Endothelial cell of umbilical vein (primary cell): ENCODE data around the gene SCGB3A1. TPM values are rescaled to one million over a fixed set of nuclear protein-coding genes. Genes with fewer than 3 reads are reported as not detected.

Experiments
- BruUV-seq: library from RNA; stranded (reverse); fragments of 400-500 nt; replicated peaks from 2 replicates; lab custom pipeline; 2021; lab: Mats Ljungman, UMichigan
- CTCF ChIA-PET: fragments of 300-600, 350-600 bp; sonication (Branson Sonifier 250); formaldehyde crosslinking; loops from one replicate; lab custom pipeline; 2021; ENCODE audit warnings: antibody characterized with exemption, inconsistent platforms; lab: Charles Lee
- POLR2A ChIA-PET: fragments of 300-600, 350-600 bp; sonication (Branson Sonifier 250); formaldehyde crosslinking; loops from one replicate; lab custom pipeline; 2021; ENCODE audit warnings: antibody characterized with exemption, inconsistent platforms; lab: Charles Lee
- DNase-seq: peaks from one replicate; pipeline ENCODE4 v3.0.0-alpha.2; 2011; ENCODE audit warnings: low read depth, low spot score
- FAIRE-seq: peaks from 2 replicates; lab custom pipeline; 2011; peaks lifted over from hg19 to GRCh38; lab: Jason Lieb, UNC
- H2AFZ ChIP-seq: 2 replicates; pipeline ENCODE4 v1.6.0; 2012; ENCODE audit warnings: low read depth, low read length, control low read depth, inconsistent platforms
- H3K27ac ChIP-seq: 2 replicates; pipeline ENCODE4 v1.5.1; 2011; ENCODE audit warnings: low read depth, mild to moderate bottlenecking, control low read depth, low read length, moderate library complexity; ENCODE audit not compliant: insufficient read depth
- H3K27me3 ChIP-seq, 2 experiments: 2 replicates each; pipeline versions ENCODE4 v1.6.0 to v1.6.1; 2011; ENCODE audit warnings: low read length in 2 of 2, mixed read lengths in 1 of 2; ENCODE audit not compliant: control insufficient read depth in 2 of 2, insufficient read depth in 2 of 2
- H3K36me3 ChIP-seq, 2 experiments: 2 replicates in 1 of 2; 3 replicates in 1 of 2; pipeline ENCODE4 v1.5.1; 2011; ENCODE audit warnings: low read length in 2 of 2, mild to moderate bottlenecking in 1 of 2, moderate library complexity in 1 of 2; ENCODE audit not compliant: control insufficient read depth in 2 of 2, insufficient read depth in 2 of 2; ENCODE audit errors: extremely low read depth in 1 of 2
- H3K4me1 ChIP-seq: 3 replicates; pipeline ENCODE4 v1.5.1; 2011; ENCODE audit warnings: mild to moderate bottlenecking, low read length; ENCODE audit not compliant: control insufficient read depth, insufficient read depth; ENCODE audit errors: extremely low read depth
- H3K4me2 ChIP-seq: 2 replicates; pipeline ENCODE4 v1.6.1; 2011; ENCODE audit warnings: low read length, control low read depth, mixed read lengths; ENCODE audit not compliant: insufficient read depth
- H3K4me3 ChIP-seq, 3 experiments: fragments of 200-600 bp in 1 of 3; sonication (generic), shearing (Covaris generic) in 1 of 3; replicated peaks in 1 of 3; 2 replicates each; pipeline ENCODE4 v1.5.1; 2011 to 2016; ENCODE audit warnings: control low read depth in 3 of 3, low read length in 3 of 3, mild to moderate bottlenecking in 2 of 3, inconsistent platforms in 1 of 3, low read depth in 1 of 3, moderate library complexity in 1 of 3; ENCODE audit not compliant: insufficient read depth in 1 of 3
- H3K79me2 ChIP-seq: 2 replicates; pipeline ENCODE4 v1.6.0; 2012; ENCODE audit warnings: low read length, inconsistent platforms; ENCODE audit not compliant: control insufficient read depth, insufficient read depth
- H3K9ac ChIP-seq: replicated peaks from 2 replicates; pipeline ENCODE3; 2011; ENCODE audit warnings: low read length, control low read depth; ENCODE audit not compliant: insufficient read depth; ENCODE audit errors: extremely low read depth
- H3K9me1 ChIP-seq: replicated peaks from 3 replicates; pipeline ENCODE4 v1.6.0; 2011; ENCODE audit warnings: mild to moderate bottlenecking, low read length; ENCODE audit not compliant: control insufficient read depth, insufficient read depth; ENCODE audit errors: extremely low read depth
- H3K9me3 ChIP-seq: replicated peaks from 2 replicates; pipeline ENCODE4 v1.5.1; 2012; ENCODE audit warnings: low read length, inconsistent platforms; ENCODE audit not compliant: control insufficient read depth, insufficient read depth
- H4K20me1 ChIP-seq: replicated peaks from 2 replicates; pipeline ENCODE3; 2011; ENCODE audit warnings: mild to moderate bottlenecking, low read length; ENCODE audit not compliant: control insufficient read depth, insufficient read depth; ENCODE audit errors: extremely low read depth
- EZH2 ChIP-seq: IDR thresholded peaks from 2 replicates; pipeline ENCODE4 v1.6.1; 2012; ENCODE audit warnings: borderline replicate concordance, low read depth, mild to moderate bottlenecking, moderate library complexity, low read length, inconsistent platforms; ENCODE audit not compliant: severe bottlenecking
- FOS ChIP-seq: IDR thresholded peaks from 2 replicates; pipeline ENCODE4 v1.6.1; 2011; ENCODE audit warnings: mild to moderate bottlenecking, low read length, moderate library complexity, borderline replicate concordance; ENCODE audit not compliant: insufficient read depth
- GATA2 ChIP-seq: IDR thresholded peaks from 2 replicates; pipeline ENCODE4 v1.7.0; 2011; ENCODE audit warnings: low read depth, mild to moderate bottlenecking, moderate library complexity, mixed read lengths, low read length; ENCODE audit not compliant: insufficient read length, insufficient read depth
- JUN ChIP-seq: IDR thresholded peaks from 2 replicates; pipeline ENCODE4 v1.6.1; 2011; ENCODE audit warnings: borderline replicate concordance, low read depth; ENCODE audit not compliant: insufficient read length, insufficient read depth
- MYC ChIP-seq: IDR thresholded peaks from one replicate; pipeline ENCODE4 v1.6.1; 2011; ENCODE audit warnings: mild to moderate bottlenecking, low read depth, low read length
- POLR2A ChIP-seq: IDR thresholded peaks from 2 replicates; pipeline ENCODE4 v1.6.1; 2012; ENCODE audit warnings: low read depth, mild to moderate bottlenecking, control low read depth, low read length
- POLR2AphosphoS5 ChIP-seq: IDR thresholded peaks from 2 replicates; pipeline ENCODE4 v1.6.1; 2012; ENCODE audit warnings: low read depth, mild to moderate bottlenecking, control low read depth, low read length, moderate library complexity; ENCODE audit not compliant: insufficient read depth
- dilution Hi-C: fragments of 300-500 bp; cut with MboI; formaldehyde crosslinking; loops from one replicate; pipeline ENCODE4 v1.15.0; 2019; ENCODE audit warnings: low sequenced_read_pairs; ENCODE audit not compliant: extremely low pct_ligation_motif_present
- intact Hi-C: fragments of 100-400 bp; cut with micrococcal nuclease; formaldehyde crosslinking; loops from one replicate; pipeline ENCODE4 v1.10.0; 2022
- polyA plus RNA-seq, 4 experiments: library from polyadenylated mRNA; depleted of rRNA in 3 of 4; stranded (reverse) in 3 of 4; unstranded in 1 of 4; fragments of >200 nt; gene quantifications; 2 replicates each; pipeline versions ENCODE4 v1.2.1 to v1.2.3, GENCODE V29; 2011 to 2012; ENCODE audit warnings: missing spikeins in 1 of 4
- total RNA-seq: library from RNA; stranded (reverse); gene quantifications from 2 replicates; pipeline ENCODE4 v1.2.3, GENCODE V29; 2021
- TF ChIP-seq, protein P1 (sequence below), 2 donors: IDR thresholded peaks; 1 replicate in 1 of 2; 2 replicates in 1 of 2; pipeline ENCODE4 v1.5.1; 2011; ENCODE audit warnings: low read length in 2 of 2, mild to moderate bottlenecking in 2 of 2, moderate library complexity in 2 of 2, control low read depth in 1 of 2, inconsistent platforms in 1 of 2, low read depth in 1 of 2; ENCODE audit not compliant: insufficient read depth in 1 of 2; ENCODE audit errors: extremely low read depth in 1 of 2
- TF ChIP-seq, protein P2 (sequence below): IDR thresholded peaks from 2 replicates; pipeline ENCODE4 v1.6.1; 2011; ENCODE audit not compliant: insufficient read depth, insufficient read length

Gene SCGB3A1
- total and polyA plus RNA-seq, 2 donors (not counting 3 experiments of a cell fraction or from before 2014, with no cell fraction given), result 0.73 TPM; not detected in 1

DNA sequence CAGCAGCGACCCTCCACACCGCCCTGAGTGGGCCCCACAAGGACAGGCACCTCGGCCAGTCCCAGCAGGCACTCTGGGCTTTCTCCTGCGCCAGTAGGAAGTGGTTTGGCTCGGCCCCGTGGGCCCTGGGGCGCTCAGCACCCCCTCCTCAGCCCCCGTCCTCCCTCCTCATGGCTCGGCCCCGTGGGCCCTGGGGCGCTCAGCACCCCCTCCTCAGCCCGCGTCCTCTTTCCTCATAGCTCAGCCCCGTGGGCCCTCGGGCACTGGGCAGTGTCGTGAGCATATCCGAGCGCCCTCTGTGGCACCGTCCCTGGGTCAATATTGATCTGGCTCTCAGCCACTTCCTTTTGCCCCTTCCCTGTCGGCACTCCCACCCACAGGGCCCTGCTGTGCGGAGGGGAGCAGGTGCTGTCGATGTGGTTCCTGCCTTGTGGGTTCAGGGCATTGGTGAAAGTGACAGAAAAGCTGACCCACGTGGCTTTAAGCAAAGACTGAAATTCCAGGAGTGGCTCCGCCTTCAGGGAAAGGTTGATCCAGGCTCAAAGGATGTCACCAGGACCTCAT lies 5.5 kb upstream of the SCGB3A1 start:
- H4K20me1 ChIP-seq, result no peaks in the 10 kb centered on the region
- no peaks in the 10 kb centered on the region for H3K4me1 ChIP-seq
- DNase-seq, result no peak
- no peaks in the 10 kb centered on the region for H3K36me3 ChIP-seq
- H3K9ac ChIP-seq, result no peak overlapping the region
- H3K27ac ChIP-seq, result no peak overlapping the region
- no TSS peak for BruUV-seq
- H3K9me3 ChIP-seq, result no peaks in the 10 kb centered on the region
- H3K79me2 ChIP-seq, result no peaks in the 10 kb centered on the region
- ChIA-PET POLR2A (no interaction called here), CTCF (no interaction called here)
- H3K9me1 ChIP-seq, result no peaks in the 10 kb centered on the region
- no peak for TF ChIP-seq GATA2
- no peak overlapping the region for H3K4me3 ChIP-seq
- H3K4me2 ChIP-seq, result no peak overlapping the region
- no peak for FAIRE-seq
- H2AFZ ChIP-seq, result no peak overlapping the region
- dilution Hi-C loops (no loop called here), intact Hi-C loops (no loop called here)
- peaks cover 6 to 9% of the 10 kb centered on the region in 2 experiments for H3K27me3 ChIP-seq

DNA sequence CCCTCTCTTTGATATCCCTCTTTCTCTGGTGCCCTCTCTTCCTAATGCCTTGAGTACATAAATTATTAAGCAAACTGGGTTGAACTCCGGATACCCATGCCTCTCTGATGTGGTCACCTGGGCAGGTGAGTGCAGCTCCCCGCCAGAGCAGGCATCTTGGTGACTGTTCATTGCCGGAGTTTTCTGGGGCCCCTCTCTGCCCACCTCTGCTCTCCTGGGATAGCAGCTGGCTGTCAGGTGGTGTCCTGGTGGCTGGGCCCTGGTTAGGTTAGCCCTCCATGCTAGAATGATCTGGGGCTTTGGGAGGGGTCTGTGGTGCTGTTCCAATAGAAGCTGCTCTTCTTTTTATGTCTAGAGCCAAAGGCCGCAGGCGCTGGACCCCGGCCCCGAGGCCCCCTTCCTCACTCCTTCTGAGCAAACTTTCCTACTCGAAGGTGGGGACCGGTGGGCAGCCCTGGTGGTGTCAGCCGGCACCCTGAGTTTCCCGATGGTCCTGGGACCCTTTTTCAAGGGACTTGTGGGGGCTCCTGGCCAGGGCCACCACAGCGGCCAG lies 4.9 kb upstream of the SCGB3A1 start:
- Histone ChIP-seq H3K27me3 (peaks cover 6 to 14% of the 10 kb centered on the region in 2 experiments), H3K9me1 (no peaks in the 10 kb centered on the region), H3K4me3 (no peak overlapping the region), H2AFZ (no peak overlapping the region), H4K20me1 (no peaks in the 10 kb centered on the region), H3K36me3 (no peaks in the 10 kb centered on the region), H3K79me2 (no peaks in the 10 kb centered on the region), H3K4me1 (no peaks in the 10 kb centered on the region), H3K27ac (no peak overlapping the region), H3K4me2 (no peak overlapping the region), H3K9me3 (no peaks in the 10 kb centered on the region), H3K9ac (no peak overlapping the region)
- DNase-seq, result no peak
- BruUV-seq, result no TSS peak
- ChIA-PET CTCF (interaction anchor here (2.3 kb wide), 1 partner anchor 10 kb away, joined by 7 read pairs; no protein-coding TSS in a partner anchor), POLR2A (no interaction called here)
- dilution Hi-C loops (no loop called here), intact Hi-C loops (no loop called here)
- TF ChIP-seq FOS, result no peak
- TF ChIP-seq, protein P1, sequence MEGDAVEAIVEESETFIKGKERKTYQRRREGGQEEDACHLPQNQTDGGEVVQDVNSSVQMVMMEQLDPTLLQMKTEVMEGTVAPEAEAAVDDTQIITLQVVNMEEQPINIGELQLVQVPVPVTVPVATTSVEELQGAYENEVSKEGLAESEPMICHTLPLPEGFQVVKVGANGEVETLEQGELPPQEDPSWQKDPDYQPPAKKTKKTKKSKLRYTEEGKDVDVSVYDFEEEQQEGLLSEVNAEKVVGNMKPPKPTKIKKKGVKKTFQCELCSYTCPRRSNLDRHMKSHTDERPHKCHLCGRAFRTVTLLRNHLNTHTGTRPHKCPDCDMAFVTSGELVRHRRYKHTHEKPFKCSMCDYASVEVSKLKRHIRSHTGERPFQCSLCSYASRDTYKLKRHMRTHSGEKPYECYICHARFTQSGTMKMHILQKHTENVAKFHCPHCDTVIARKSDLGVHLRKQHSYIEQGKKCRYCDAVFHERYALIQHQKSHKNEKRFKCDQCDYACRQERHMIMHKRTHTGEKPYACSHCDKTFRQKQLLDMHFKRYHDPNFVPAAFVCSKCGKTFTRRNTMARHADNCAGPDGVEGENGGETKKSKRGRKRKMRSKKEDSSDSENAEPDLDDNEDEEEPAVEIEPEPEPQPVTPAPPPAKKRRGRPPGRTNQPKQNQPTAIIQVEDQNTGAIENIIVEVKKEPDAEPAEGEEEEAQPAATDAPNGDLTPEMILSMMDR (IDR thresholded peaks at IDR 0.05; ENCODE audit: extremely low read depth in 1 of 2, insufficient read depth in 1 of 2, low read depth in 1 of 2, low read length in 2 of 2), result no peak
- TF ChIP-seq EZH2, result no peak
- no peak for TF ChIP-seq JUN
- TF ChIP-seq GATA2, result no peak
- TF ChIP-seq POLR2AphosphoS5, result no peak
- TF ChIP-seq, protein P2, sequence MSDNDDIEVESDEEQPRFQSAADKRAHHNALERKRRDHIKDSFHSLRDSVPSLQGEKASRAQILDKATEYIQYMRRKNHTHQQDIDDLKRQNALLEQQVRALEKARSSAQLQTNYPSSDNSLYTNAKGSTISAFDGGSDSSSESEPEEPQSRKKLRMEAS, result no peak
- no peak for TF ChIP-seq MYC
- TF ChIP-seq POLR2A, result no peak
- no peak for FAIRE-seq
